ENCODE results near the gene PGLYRP2. TPM values are rescaled to one million over a fixed set of nuclear protein-coding genes. Genes with fewer than 3 reads are reported as not detected.

The PGLYRP2 gene, protein sequence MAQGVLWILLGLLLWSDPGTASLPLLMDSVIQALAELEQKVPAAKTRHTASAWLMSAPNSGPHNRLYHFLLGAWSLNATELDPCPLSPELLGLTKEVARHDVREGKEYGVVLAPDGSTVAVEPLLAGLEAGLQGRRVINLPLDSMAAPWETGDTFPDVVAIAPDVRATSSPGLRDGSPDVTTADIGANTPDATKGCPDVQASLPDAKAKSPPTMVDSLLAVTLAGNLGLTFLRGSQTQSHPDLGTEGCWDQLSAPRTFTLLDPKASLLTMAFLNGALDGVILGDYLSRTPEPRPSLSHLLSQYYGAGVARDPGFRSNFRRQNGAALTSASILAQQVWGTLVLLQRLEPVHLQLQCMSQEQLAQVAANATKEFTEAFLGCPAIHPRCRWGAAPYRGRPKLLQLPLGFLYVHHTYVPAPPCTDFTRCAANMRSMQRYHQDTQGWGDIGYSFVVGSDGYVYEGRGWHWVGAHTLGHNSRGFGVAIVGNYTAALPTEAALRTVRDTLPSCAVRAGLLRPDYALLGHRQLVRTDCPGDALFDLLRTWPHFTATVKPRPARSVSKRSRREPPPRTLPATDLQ
- not detected in 2 replicates for total RNA-seq

DNA sequence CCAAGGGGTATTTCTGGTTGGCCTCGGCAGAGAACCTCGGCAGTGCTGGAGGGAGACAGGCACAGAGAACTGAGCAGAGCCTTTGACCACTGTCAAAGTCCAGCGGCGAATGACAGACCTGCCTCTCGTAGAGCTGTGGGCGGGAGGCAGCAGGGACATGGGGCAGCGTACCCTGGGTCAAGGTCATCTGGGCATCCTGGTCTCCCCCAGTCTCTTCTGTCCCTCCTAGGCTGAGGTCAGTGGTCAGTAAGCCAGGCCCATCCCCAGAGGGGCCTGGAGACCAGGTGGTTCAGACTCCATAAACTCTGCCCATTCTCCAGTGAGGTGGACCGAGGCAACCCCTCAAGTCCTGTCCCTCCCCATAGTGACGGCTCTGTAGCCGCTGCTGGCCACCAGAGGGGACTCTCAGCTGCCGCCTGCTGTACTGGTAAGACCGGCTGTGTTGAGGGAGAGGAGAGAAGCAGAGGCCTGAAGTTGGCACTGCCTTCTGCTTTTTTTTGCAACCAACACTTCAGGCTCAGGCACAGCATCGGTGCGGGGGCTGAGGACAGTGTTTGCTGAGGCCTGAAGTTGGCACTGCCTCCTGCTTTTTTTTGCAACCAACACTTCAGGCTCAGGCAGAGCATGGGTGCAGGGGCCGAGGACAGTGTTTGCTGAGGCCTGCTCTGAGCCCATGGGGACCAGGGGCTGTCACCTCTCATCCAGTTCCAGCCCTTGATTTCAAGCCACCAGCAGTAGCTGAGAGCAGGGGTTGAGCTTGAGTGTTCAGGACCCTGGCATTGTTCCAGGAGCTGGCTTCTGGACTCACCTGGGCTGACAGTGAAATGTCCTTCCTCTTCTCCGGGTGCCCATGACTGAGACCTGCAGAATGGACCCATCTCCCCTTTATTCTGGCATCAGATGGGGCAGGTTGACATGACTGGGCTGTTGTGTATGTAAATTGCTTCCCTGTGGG lies at the start of gene PGLYRP2:
Gene PGLYRP2, minus strand, starts transcription at position 111 of the 955 bp plus-strand sequence. CDS start 130 bp downstream, outside the sequence.

DNA sequence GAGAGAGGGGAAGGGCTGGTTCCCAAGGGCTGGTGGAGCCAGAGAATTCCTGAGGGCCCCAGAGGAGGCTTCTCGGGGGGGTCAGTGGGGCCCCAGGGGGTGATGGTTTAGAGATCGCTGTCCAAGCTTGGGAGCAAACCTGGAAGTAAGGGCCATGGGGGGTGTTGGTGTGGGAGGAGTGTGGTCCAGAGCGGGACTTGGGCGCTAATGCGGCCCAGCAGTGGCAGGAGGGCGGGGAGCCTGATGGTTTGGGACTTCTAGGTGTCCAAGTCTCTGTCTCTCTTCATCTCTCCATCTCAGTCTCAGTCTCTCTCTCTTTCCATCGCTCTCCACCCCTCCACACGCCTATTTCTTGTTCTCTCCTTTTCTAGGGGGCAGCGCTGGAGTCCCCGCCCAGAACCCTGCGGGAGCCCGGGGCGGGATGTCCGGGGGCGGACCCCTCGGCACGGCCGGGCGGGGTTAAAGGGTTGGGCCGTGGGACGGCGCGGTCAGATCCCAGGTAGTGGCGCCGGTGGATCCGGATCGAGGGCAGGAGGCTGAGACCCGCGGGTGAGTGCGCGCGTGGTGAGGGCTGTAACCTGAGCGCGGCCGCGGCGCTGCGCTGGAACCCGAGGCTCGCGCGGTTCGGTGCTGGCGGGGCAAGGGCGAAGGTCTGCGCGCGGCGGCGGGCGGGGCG lies 28.9 kb upstream of the PGLYRP2 start, which contains the start of gene CYP4F22:
Gene CYP4F22, plus strand, starts transcription at position 491 of the 676 bp plus-strand sequence. CDS start 16,812 bp downstream, outside the sequence.

DNA sequence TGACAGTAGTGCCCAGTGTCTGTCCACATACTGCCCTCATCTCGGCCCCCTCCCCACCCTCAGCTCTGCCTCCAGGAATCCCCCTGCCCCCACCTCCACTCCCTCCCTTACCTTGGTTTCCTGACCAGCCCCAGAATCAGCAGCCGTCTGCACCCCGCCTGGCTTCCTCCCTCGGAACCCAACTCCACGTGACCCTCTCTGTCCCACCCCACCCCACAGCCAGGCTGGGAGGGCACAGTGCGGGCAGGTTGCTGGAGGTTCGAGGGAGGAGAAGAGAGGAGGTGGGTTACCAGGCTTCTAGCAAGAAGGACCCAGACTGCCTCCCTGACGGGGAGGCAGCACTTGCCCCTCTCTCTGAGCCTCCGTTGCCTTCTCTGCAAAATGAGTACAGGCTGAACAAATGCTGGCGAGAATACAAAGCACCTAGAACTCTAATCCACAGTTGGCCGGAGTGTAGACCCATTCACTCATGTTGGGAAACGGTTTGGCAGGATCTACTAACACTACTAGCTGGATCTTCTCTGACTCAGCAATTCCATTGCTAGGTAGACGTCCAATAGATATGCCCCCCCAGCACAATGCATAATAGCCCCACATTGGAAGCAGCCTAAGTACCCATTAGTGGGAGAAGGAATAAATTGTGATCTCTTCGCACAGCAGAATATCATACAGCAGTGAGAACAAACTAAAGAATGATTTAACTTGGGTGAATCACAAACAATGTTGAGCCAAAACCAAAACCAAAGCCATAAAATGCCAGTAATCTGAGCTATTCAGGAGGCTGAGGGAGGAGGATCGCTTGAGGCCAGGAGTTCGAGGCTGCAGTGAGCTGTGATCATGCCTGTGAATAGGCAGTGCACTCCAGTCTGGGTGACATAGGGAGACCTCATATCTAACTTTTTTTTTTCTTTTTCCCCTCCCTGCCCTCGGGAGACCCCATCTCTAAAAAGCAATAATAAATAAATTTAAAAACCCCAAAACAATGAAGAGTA lies 14.6 kb downstream of the PGLYRP2 start, which contains the start of gene RASAL3:
Gene RASAL3, minus strand, starts transcription at position 151 of the 992 bp plus-strand sequence. CDS start 186 bp downstream, outside the sequence.

DNA sequence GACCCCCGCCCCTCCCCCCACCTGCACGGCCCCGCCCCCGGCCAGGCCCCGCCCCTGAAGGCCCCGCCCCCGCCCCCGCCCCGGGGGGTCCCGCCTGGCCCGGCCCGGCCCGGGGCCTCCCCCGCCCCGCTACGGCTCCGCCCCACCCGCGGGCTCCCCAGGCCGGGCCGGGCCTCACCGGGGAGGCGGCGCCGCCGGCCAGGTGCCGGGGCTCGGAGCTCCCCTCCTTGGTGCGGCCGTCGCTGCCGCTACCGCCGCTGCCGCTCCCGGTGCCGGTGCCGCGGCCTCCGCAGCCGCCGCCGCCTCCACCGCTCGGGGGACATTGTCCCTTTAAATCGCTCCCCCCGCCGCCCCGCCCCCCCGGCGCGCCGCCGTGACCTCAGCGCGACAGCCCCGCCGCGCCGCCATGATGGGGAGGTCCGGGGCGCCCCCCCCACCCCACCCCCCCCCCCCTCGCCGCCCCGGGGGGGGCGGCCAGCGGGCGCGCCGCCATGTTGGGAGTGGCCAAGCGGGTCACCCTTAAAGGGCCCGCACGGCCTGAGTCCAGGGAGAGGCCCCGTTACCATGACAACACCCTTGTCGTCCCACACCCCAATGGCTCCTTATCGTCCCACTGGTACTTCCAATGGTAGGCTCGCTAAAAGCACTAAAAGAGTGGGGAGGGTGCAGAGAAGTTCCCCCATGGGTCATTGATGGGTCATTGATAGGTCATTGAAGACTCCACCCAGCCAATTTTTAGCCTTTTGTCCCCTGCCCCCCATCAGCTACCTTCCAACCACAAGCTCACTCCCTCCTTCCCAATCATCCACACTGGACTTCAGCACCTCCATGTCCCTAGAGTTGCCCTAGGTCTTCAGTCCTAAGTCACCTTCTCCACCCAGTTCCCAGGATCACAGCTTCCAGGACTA lies 29.4 kb downstream of the PGLYRP2 start, which contains the start of gene WIZ:
Gene WIZ, minus strand, starts transcription at position 337 of the 908 bp plus-strand sequence. CDS start 1,649 bp downstream, outside the sequence.

Other genes starting within 250 kb of the PGLYRP2 start
- 0.13 and 0.16 TPM in 2 replicates for gene EPHX3, start 247.1 kb downstream of the PGLYRP2 start, total RNA-seq
- gene BRD4, start 147.0 kb downstream of the PGLYRP2 start, total RNA-seq, result 8.1 and 21.3 TPM in 2 replicates
- gene AKAP8, start 99.7 kb downstream of the PGLYRP2 start, total RNA-seq, result 17.5 and 20.2 TPM in 2 replicates
- 37.1 and 90.4 TPM in 2 replicates for gene AKAP8L, start 60.5 kb downstream of the PGLYRP2 start, total RNA-seq
- 5.7 and 9.9 TPM in 2 replicates for gene WIZ, start 29.5 kb downstream of the PGLYRP2 start, total RNA-seq
- 6.3 and 8.2 TPM in 2 replicates for gene RASAL3, start 15.0 kb downstream of the PGLYRP2 start, total RNA-seq
- gene CYP4F22, start 29.0 kb upstream of the PGLYRP2 start, total RNA-seq, result not detected in 2 replicates
- not detected in 2 replicates for gene CYP4F8, start 135.7 kb upstream of the PGLYRP2 start, total RNA-seq
- not detected in 2 replicates for gene CYP4F3, start 161.4 kb upstream of the PGLYRP2 start, total RNA-seq
- not detected in 2 replicates for gene CYP4F12, start 193.6 kb upstream of the PGLYRP2 start, total RNA-seq
- not detected in 2 replicates for gene OR10H2, start 248.5 kb upstream of the PGLYRP2 start, total RNA-seq